Astrocyte (in vitro differentiated cells and primary cell): ENCODE measurements around the gene CDRT4.

ENCODE experiments used
- CTCF ChIP-seq: IDR thresholded peaks from 2 replicates; pipeline ENCODE4 v1.5.1; 2011; ENCODE audit warnings: low read depth, mild to moderate bottlenecking, inconsistent platforms, low read length, moderate library complexity; ENCODE audit not compliant: insufficient read depth
- EZH2 ChIP-seq: IDR thresholded peaks from 2 replicates; pipeline ENCODE4 v1.6.1; 2012; ENCODE audit warnings: mild to moderate bottlenecking, low read length, inconsistent platforms; ENCODE audit not compliant: insufficient read depth

GRCh38 chr17:15411384-15412198, 55.8 kb downstream of the CDRT4 start:
- TF ChIP-seq CTCF (no peak), EZH2 (no peak)
